HG03095 (cell line): ENCODE data around the gene TMEM131.
"Not testable (repeated sequence)": the region's sequence is repeated elsewhere in the genome, so short reads cannot be mapped to it uniquely, and the experiment has no call there.

Experiments used
- ATAC-seq: cut with Tn5 transposase; IDR thresholded peaks from one replicate; pipeline ENCODE4 v1.9.1; 2021; ENCODE audit warnings: moderate library complexity; ENCODE audit not compliant: unreplicated experiment

TMEM131 gene

GRCh38 chr2:97869722-97870346, 125.9 kb downstream of the TMEM131 start:
- ATAC-seq = no peak

GRCh38 chr2:97868986-97869721, 126.6 kb downstream of the TMEM131 start:
- no peak for ATAC-seq

- no peak for ATAC-seq
Observed at GRCh38 chr2:97863829-97864228, 131.9 kb downstream of the TMEM131 start.

GRCh38 chr2:97861177-97861576, 134.6 kb downstream of the TMEM131 start:
- ATAC-seq = no peak

GRCh38 chr2:97858442-97858841, 137.3 kb downstream of the TMEM131 start:
- no peak for ATAC-seq

GRCh38 chr2:97857553-97857952, 138.2 kb downstream of the TMEM131 start:
- ATAC-seq = no peak

- ATAC-seq = not testable (repeated sequence)
Observed at GRCh38 chr2:97853057-97853456, 142.7 kb downstream of the TMEM131 start.

- no peak for ATAC-seq
Observed at GRCh38 chr2:97851172-97851571, 144.6 kb downstream of the TMEM131 start.

- no peak for ATAC-seq
Observed at GRCh38 chr2:97849881-97850528, 145.7 kb downstream of the TMEM131 start.

- ATAC-seq = no peak
Observed at GRCh38 chr2:97848306-97848705, 147.4 kb downstream of the TMEM131 start.

- ATAC-seq = not testable (repeated sequence)
Observed at GRCh38 chr2:97846716-97847115, 149.0 kb downstream of the TMEM131 start.

- ATAC-seq = no peak
Observed at GRCh38 chr2:97845818-97846217, 149.9 kb downstream of the TMEM131 start.

GRCh38 chr2:97845133-97845532, 150.6 kb downstream of the TMEM131 start:
- ATAC-seq = no peak

- ATAC-seq = no peak
Observed at GRCh38 chr2:97844311-97844859, 151.4 kb downstream of the TMEM131 start.

GRCh38 chr2:97840198-97840597, 155.6 kb downstream of the TMEM131 start:
- ATAC-seq = no peak

- ATAC-seq = no peak
Observed at GRCh38 chr2:97834610-97835009, 161.1 kb downstream of the TMEM131 start.

GRCh38 chr2:97831121-97831520, 164.6 kb downstream of the TMEM131 start:
- ATAC-seq = no peak

- ATAC-seq = not testable (repeated sequence)
Observed at GRCh38 chr2:97829255-97829654, 166.5 kb downstream of the TMEM131 start.

GRCh38 chr2:97827013-97827412, 168.7 kb downstream of the TMEM131 start:
- ATAC-seq = not testable (repeated sequence)

- not testable (repeated sequence) for ATAC-seq
Observed at GRCh38 chr2:97826266-97826847, 169.4 kb downstream of the TMEM131 start.

GRCh38 chr2:97824011-97824410, 171.7 kb downstream of the TMEM131 start:
- not testable (repeated sequence) for ATAC-seq
